NCI-H748 (cell line): ENCODE measurements around the gene FMN2.
"Not testable (repeated sequence)": the region's sequence is repeated elsewhere in the genome, so short reads cannot be mapped to it uniquely, and the experiment has no call there.

ENCODE experiments used
- DNase-seq: peaks from one replicate; lab custom pipeline; 2025; ENCODE audit not compliant: unreplicated experiment; lab: John Stamatoyannopoulos, UW

FMN2 gene

GRCh38 chr1:240304466-240304865 is 212.8 kb downstream of the FMN2 start:
- peak; percentile 11 for DNase-seq

DNA sequence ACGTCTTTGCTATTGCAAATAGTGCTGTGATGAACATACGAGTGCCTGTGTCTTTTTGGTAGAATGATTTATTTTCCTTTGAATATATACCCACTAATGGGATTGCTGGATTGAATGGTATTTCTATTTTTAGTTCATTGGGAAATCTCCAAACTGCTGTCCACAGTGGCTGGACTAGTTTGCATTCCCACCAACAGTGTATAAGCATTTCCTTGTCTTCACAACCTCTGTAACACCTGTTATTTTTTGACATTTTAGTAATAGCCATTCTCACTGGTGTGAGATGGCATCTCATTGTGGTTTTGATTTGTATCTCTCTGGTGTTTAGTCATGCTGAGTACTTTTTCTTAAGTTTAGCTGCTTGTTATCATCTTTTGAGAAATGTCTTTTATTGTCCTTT is 215.0 kb downstream of the FMN2 start:
- DNase-seq, result no peak

DNA sequence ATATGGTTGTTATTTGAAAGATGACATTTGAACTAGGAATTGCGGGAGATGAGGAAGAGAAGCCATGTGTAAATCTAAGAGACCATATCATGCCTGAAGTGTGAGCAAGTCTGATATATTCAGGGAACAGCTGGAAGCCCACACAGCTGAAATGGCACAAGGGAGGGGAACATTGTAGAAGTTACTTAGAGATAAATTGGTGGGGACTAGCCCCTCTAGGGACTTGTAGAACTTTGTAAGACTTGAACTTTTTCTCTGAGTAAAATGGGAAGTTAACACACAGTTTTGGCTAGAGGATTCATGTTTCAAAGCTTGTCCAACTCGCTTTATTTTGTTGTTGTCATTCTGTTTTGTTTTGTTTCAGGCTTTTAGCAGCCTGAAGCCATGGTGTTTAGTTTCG is 216.4 kb downstream of the FMN2 start:
- DNase-seq, result no peak

GRCh38 chr1:240309769-240310168 is 218.1 kb downstream of the FMN2 start:
- no peak for DNase-seq

- DNase-seq, result no peak
Measured at GRCh38 chr1:240310226-240310925, 218.7 kb downstream of the FMN2 start.

- DNase-seq, result no peak
Measured at GRCh38 chr1:240312872-240313271, 221.2 kb downstream of the FMN2 start.

GRCh38 chr1:240314845-240315801 is 223.4 kb downstream of the FMN2 start:
- no peak for DNase-seq

DNA sequence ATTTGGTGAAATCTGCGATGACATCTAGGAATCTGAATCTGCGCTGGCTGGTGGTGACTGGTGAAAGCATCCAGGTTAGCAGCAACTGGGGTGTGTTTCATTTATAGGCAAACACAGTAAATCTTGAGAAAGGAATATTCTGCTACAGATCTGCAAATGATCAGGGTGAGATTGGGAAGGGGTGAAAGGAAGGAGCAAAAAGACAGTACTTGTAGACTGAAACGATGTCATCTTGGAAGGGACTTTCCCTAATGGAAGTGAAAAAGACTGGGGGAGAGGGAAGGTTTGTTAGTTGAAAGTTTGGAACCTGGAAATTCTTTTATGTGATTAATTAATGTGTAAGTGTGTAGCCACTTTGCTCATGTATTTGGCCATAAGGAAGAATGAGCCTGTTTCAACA is 228.3 kb downstream of the FMN2 start:
- DNase-seq, result no peak

- peak; percentile 4 for DNase-seq
Measured at GRCh38 chr1:240320659-240321058, 229.0 kb downstream of the FMN2 start.

DNA sequence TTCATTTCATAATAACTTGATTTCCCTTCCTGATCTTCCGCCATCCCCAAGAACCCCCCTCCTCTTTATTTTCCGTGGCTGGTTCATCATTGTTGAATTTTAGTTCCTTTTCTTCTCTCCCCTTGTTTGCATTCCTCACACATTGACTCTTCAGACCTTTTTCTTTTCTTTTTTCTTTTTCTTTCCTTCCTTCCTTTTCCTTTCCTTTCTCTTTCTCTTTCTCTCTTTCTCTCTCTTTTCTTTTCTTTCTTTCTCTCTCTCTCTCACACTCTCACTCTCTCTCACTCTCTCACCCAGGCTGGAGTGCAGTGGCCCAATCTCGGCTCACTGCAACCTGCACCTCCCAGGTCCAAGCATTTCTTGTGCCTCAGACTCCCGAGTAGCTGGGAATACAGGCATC is 231.3 kb downstream of the FMN2 start:
- DNase-seq, result no peak

- DNase-seq, result not testable (repeated sequence)
Measured at GRCh38 chr1:240328382-240328781, 236.7 kb downstream of the FMN2 start.

GRCh38 chr1:240329443-240329842 is 237.8 kb downstream of the FMN2 start:
- DNase-seq, result no peak

- DNase-seq, result no peak
Measured at GRCh38 chr1:240332672-240333071, 241.0 kb downstream of the FMN2 start.

DNA sequence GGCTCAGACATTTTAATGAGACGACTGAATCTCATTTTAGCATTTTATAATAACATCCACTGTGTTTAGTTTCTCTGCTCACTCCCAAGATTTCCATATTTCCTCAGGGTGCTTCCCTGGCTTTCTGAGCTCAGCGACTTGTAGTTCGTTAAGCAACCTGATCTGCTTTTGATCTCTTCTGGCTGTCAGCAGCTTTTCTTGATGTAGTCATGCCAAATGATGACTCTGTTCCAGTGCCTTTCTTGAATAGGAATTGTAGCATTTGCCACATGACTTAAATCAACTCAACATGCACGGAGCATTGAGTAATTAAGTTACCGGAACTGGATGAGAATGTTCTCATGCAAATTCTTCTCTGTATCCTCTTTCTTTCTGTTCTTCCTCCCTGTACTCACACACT is 246.1 kb downstream of the FMN2 start:
- DNase-seq, result no peak

DNA sequence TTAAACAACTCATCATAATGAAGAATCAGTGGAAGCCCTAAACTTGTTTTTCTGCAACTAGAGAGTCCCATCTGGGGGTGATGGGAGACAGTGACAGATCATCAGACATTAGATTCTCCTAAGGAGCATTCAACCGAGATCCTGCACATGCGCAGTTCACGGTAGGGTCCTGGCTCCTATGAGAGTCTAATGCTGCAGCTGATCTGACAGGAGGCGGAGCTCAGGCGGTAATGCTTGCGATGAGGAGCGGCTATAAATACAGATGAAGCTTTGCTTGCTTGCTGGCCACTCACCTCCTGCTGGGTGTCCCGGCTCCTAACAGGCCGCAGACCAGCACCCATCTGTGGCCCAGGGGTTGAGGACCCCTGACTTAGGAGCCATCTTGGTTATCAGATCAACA is 247.2 kb downstream of the FMN2 start:
- no peak for DNase-seq

DNA sequence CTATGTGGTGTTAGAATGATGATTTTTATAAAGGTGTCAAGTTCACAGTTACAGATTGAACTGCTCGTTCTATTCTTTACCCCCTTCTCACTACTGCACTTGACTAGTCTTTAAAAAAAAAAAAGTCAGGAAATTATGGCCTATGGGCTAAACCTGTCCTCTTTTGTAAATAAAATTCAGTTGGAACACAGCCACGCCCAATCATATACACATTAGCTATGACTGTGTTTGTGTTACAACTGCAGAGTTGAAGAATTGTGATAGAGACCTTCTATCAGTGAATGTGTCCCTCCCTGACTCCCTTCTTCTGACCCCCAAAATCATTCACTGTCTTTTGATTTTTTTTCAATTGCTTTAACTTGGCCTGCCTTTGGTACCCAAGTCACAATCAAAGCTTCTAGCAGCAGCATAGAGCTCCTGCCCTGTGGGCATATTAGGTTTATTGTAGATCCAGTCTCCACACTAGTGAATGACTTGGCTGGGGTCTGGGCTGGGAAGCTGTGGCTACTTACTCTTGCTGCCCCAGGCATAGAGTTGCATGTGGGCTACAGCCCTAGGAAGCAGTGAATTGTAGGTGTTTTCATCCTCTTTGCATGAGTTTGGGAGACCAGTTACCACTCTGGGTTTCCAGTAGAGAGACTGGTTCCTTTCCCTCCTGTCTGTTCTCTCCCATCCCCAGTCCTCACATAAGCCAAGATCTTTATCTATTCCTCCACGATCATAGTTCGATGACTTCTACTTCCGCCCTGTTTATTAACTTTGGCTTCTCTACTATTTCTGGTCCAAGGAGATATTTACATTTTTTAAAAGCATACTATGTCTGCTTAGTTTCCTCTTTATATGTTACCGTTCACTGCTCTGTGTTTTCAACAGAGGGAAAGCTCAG is 249.9 kb downstream of the FMN2 start:
- peak; percentile 32 for DNase-seq

DNA sequence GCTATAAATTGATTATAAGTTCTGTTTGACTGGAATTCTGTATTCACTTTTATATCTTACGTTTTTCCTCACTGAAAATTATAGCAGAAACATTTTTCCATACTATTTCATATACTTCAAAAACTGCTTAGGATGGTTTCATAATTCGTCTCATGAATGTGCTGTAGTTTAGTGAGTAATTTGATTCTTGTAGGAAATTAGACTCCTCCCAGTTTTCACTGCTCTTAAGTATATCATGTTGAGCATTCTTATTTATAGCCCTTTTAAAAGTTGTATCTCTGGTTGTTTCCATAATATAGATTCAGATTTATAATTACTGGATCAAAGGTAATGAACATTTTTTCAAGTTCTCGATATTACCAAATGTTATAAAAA is 250.6 kb downstream of the FMN2 start:
- DNase-seq, result no peak

- no peak for DNase-seq
Measured at GRCh38 chr1:240343045-240343444, 251.4 kb downstream of the FMN2 start.

DNA sequence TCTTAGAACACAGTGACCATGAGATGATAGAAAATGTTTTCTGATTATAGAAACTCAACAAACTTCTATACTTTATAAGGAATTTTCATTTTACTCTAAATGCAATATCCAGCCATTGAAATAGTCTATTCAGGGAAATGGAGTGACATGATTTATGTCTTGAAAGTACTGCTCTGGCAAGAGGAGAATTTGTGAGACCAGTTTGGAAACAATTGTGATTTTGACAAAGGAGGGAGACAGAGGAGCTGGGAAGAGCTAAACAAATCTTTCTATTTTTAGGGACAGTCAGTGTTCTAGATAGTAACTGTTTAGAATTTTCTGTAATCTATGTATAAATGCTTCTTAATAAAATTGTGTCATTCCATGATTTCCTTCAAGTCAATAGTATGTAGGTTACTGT is 252.3 kb downstream of the FMN2 start:
- DNase-seq, result no peak

- DNase-seq, result no peak
Measured at GRCh38 chr1:240344918-240345317, 253.2 kb downstream of the FMN2 start.

- no peak for DNase-seq
Measured at GRCh38 chr1:240349695-240350094, 258.0 kb downstream of the FMN2 start.
